GM19438 (cell line): Measurements from ENCODE around the gene FH.

Experiments
- ATAC-seq: cut with Tn5 transposase; IDR thresholded peaks from one replicate; pipeline ENCODE4 v1.9.1; 2021; ENCODE audit warnings: low read depth; ENCODE audit not compliant: unreplicated experiment

Gene FH

GRCh38 chr1:241519308-241520079, at the start of gene FH:
TSS of gene FH (minus strand) at chr1:241519755. CDS start at chr1:241519722, 33 bp downstream.
- ATAC-seq: peak; percentile 95

GRCh38 chr1:241560849-241561187, 41.3 kb upstream of the FH start:
- ATAC-seq: no peak

- ATAC-seq: no peak
Measured at GRCh38 chr1:241560146-241560848, 40.7 kb upstream of the FH start.

GRCh38 chr1:241557551-241558193, 38.1 kb upstream of the FH start:
- no peak for ATAC-seq

DNA sequence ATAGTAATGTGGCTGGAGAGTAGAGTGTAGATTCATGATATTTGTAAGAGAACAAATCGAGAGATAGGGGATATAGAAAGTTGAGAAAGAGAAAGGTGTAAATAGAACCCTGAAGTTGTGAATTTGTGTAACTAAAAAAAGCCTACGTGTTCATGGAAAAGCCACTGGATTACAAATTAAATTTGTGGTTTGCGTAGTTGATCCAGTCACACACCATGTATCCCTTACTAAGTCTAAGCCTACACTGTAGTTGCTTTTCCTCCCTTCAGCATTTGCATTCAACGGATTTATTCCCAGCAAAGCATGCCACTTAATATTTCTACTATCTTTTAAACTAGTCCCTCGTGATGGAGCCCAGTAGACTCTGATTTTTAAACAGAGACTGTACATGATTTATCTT, 37.5 kb upstream of the FH start:
- no peak for ATAC-seq

DNA sequence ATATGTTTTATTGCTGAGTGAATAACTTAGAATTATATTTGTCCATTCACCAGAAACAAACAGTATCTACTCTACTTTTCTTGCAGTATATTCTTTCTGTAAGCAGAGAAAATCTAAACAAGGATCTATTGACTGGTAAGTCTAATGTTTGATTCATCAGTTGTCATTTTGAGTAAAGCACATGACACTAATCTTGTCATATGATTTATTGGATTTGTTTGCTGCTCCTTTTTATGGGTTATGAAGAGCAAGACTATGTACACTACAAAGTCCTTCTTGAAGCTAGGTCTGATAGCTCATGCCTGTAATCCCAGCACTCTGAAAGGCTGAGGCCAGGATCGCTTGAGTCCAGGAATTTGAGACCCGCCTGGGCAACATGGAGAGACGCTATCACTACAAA, 36.0 kb upstream of the FH start:
- ATAC-seq: no peak

DNA sequence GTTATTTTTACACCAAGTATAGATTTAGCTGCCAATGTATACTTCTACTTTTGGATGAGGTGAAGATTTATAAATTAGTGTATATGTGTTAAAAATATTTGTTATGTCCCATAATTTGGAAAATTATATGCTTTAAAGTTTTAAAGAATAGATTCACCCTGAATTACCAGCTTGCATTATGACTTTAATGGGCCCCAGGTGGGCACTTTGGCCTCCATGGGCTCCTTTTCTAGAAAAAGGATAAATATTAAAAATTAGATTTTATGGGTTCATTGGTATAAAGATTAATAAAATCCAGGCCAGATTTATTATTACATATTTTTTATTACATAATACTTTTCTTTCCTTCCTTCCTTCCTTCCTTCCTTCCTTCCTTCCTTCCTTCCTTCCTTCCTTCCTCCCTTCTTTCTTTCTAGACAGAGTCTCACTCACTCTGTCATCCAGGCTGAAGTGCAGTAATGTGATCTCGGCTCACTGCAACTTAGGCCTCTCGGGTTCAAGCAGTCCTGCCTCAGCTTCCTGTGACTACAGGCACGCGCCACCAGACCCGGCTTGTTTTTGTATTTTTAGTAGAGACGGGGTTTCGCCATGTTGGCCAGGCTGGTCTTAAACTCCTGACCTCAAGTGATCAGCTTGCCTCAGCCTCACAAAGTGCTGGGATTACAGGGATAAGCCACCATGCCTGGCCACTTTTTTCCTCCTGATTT, 34.5 kb upstream of the FH start:
- no peak for ATAC-seq

- ATAC-seq: peak; percentile 85
Measured at GRCh38 chr1:241551759-241552638, 32.4 kb upstream of the FH start.

- no peak for ATAC-seq
Measured at GRCh38 chr1:241550318-241550717, 30.8 kb upstream of the FH start.

DNA sequence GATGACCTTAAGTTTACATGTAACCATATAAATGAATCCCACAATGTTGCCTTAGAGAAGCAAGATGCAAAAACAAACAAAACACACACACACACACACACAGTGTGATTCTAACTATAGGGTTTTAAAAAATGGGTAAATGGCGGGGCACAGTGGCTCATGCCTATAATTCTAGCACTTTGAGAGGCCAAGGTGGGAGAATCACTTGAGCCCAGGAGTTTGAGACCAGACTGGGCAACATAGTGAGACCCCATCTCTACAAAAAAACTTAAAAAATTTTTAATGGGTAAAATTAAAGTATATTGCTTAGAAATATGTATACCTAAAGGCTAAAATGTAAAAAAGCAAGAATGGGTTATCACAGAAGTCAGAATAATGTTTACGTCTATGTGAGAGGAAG, 28.5 kb upstream of the FH start:
- no peak for ATAC-seq

- no peak for ATAC-seq
Measured at GRCh38 chr1:241542199-241542907, 22.8 kb upstream of the FH start.

DNA sequence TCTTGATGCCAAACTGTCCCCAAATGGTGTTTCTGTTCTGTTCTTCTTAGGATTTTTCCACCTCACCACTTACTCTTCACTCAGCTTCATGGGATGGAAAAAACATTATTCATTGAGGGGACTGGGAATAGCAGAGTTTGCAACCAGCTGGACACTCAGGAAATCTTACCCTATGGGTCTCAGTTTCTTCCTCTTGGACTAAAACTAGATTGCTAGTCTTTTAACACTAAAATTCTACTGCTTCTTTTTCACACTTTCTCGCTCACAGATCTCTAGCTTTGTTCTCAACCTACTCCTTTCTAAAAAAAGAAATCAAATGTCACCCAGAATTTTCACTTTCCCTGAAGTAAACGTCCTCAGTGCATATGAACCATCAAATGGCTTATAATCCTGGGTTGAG, 17.4 kb upstream of the FH start:
- ATAC-seq: no peak

DNA sequence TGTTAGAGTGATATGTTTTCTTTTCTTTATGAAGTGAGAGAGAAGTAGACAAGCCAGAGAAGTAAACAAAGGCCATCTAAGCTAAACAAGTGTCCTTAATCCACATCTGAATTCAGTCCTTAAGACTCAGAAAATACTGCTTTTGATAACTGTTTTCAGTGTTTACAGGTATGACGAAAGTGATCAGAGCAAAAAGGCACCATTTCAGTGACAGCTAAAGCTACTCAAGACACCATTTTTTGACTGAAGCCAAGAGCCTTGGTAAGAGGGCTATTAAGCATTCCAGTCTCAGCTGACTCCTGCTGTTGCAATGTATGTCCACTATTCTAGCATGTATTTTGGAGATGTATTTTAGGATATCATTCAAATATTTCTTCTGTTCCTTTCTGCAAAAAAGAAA, 16.7 kb upstream of the FH start:
- no peak for ATAC-seq

- ATAC-seq: peak; percentile 42
Measured at GRCh38 chr1:241533326-241534115, 14.0 kb upstream of the FH start.

DNA sequence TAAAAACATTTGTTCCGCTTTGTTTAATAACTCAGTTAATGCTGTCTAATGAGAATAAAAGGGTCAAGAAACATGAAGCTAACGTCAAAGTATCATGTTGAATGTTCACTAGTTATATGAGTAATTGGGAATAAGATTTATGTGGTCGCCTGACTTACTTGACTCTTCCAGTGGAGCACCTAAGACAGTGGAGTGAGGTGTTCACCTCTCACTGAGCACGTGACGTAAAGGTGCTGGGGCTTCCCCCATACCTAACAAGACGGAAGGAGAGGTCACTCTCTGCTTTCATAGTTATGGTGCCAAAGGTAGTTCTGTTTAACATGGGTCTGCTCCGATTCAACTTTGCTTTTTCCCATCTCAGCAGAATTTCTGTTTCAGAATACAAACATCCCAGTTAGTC, 13.3 kb upstream of the FH start:
- peak; percentile 47 for ATAC-seq

GRCh38 chr1:241532162-241532531, 12.6 kb upstream of the FH start, which contains the start of gene KMO:
TSS of gene KMO (plus strand) at chr1:241532378. CDS start at chr1:241532445, 67 bp downstream.
- ATAC-seq: peak; percentile 22

DNA sequence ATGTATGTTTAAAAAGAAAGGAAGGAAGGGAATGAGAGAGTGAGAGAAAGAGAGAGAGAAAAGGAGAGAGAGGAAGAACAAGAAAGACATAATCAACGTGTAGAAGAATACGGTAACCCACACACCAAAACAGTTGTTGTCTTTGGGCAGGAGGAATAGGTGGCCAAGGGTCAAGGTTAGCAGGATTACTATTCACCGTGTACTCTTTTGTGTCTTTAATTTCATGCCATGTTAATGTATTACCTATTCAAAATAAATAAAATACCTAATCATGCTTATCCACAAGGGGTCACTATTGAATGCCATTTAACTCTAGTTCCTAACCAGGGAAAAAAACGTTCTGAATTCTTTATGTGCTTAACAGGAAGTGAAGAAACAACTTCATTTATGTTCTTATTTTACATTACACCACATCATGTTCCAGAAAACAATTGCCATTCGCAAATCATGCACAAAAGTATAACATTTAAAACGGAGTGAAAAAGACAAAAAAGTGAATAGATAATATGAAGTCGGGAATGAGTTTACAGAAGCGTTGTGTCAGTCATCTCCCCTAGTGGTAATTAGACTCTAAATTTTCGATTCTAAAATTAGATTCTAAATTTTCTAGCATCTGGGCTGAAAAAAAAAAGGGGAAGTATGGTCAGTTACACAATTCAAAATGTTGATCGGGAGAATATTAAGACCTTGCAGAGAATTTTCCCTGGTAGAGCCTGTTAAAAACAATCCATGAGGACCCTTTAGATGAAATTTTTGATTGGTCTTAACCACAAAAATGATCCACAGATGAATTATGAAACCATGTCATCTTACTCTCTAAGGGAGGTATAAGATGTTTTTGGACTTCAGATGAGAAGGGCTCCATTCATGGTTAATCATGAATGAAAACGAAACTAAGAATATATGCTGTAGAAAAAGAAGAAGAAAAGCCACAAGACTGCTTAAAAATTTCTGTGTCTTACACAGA, 11.9 kb upstream of the FH start:
- ATAC-seq: peak; percentile 68

DNA sequence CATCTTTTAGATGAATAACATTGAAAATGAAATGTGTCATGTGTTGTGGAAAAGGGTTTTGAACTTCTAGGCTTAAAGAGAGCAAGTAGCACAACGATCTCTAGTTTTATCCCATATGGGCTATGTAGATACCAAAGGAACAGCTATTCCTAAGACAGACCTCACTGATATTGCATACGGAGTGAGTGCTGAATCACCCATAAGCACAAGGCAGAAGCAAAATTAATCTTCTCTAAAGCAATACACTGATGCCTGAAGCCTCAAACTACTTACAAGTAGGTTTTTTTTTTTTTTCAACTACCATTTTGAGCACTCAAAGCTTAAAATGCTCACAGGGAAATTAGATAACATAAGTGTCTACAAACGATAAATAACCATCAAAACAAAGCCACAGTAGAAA, 7.6 kb upstream of the FH start:
- ATAC-seq: no peak
